Measurements from ENCODE around the gene C16orf96. TPM values are rescaled to one million over a fixed set of nuclear protein-coding genes. Genes with fewer than 3 reads are reported as not detected.

C16orf96 gene
- polyA plus RNA-seq, 2 of the 4 experiments (the other 2 are of a cell fraction): 0.01 to 0.03 TPM

- DNase-seq (ENCODE audit: low read depth in 1 of 2, low spot score in 1 of 2) (no peak), FAIRE-seq (no peak), ATAC-seq (peak; percentile 41 to 68)
- H3K4me1 ChIP-seq: peaks cover 11% of the 10 kb centered on the region
- H3K4me2 ChIP-seq: peak overlapping the region; percentile 97
- H3K9me3 ChIP-seq: no peaks in the 10 kb centered on the region
- ChIA-PET POLR2A (interaction anchor here (0.6 to 1.1 kb wide), 3 partner anchors 9 to 246 kb away, joined by 5 to 14 read pairs (median 5); no protein-coding TSS in a partner anchor), CTCF (interaction anchor here (0.7 to 3.1 kb wide), 34 partner anchors 9 to 324 kb away, joined by 3 to 35 read pairs (median 4); partner anchors contain the start of gene NUDT16L1)
- 2% methylated on average over 21 of the region's 80 CpGs for WGBS (ENCODE audit: missing lambda C conversion rate)
- H3K4me3 ChIP-seq: peak overlapping the region; percentile 94
- H3K27ac ChIP-seq: peak overlapping the region; percentile 94 to 97
- TF ChIP-seq JUNB (IDR thresholded peaks at IDR 0.05) (no peak), PHF8 (IDR thresholded peaks at IDR 0.05; ENCODE audit: borderline replicate concordance, low read depth) (peak; percentile 99), RCOR1 (IDR thresholded peaks at IDR 0.05; ENCODE audit: low read depth, low read length) (no peak), CBX8 (IDR thresholded peaks at IDR 0.05) (no peak), RARB (CRISPR knock-in tag; IDR thresholded peaks at IDR 0.05) (no peak), KDM1A (IDR thresholded peaks at IDR 0.05; ENCODE audit: low read depth) (no peak), HMGXB4 (CRISPR knock-in tag; IDR thresholded peaks at IDR 0.05; ENCODE audit: borderline replicate concordance) (0 out of 2 replicates have a peak, but pooled peaks have one; percentile 45), EHF (CRISPR knock-in tag; IDR thresholded peaks at IDR 0.05) (no peak), GATA3 (IDR thresholded peaks at IDR 0.05; ENCODE audit: borderline replicate concordance) (no peak; the same call in 1 of the 2 replicates), HOXA7 (CRISPR knock-in tag; IDR thresholded peaks at IDR 0.05) (no peak), KDM5A (IDR thresholded peaks at IDR 0.05) (no peak), ATOH8 (CRISPR knock-in tag; IDR thresholded peaks at IDR 0.05; ENCODE audit: low read depth) (no peak), POLR2A (IDR thresholded peaks at IDR 0.05; ENCODE audit: low read length) (peak; percentile 98), JUN (IDR thresholded peaks at IDR 0.05) (peak; percentile 67 to 82; a peak in 4 of 5 replicates), MYC (IDR thresholded peaks at IDR 0.05; ENCODE audit: borderline replicate concordance, low read length) (no peak), CHD4 (IDR thresholded peaks at IDR 0.05; ENCODE audit: borderline replicate concordance) (no peak), SREBF2 (IDR thresholded peaks at IDR 0.05) (no peak), PBX3 (IDR thresholded peaks at IDR 0.05) (0 out of 2 replicates have a peak, but pooled peaks have one; percentile 6), MAFK (IDR thresholded peaks at IDR 0.05; ENCODE audit: partially characterized antibody) (no peak), USF2 (IDR thresholded peaks at IDR 0.05) (no peak), NR3C1 (IDR thresholded peaks at IDR 0.05) (no peak), MAZ (IDR thresholded peaks at IDR 0.05; ENCODE audit: borderline replicate concordance, low read depth, low read length) (no peak), MAX (IDR thresholded peaks at IDR 0.05) (no peak; the same call in 1 of the 2 replicates), HOXB13 (CRISPR knock-in tag; IDR thresholded peaks at IDR 0.05; ENCODE audit: low read depth) (no peak), HDAC2 (IDR thresholded peaks at IDR 0.05) (no peak), CBX2 (IDR thresholded peaks at IDR 0.05; ENCODE audit: borderline replicate concordance, low read depth) (no peak), EHMT2 (IDR thresholded peaks at IDR 0.05; ENCODE audit: low read depth) (no peak), FOSL2 (IDR thresholded peaks at IDR 0.05) (no peak), FOSL2 (CRISPR knock-in tag; IDR thresholded peaks at IDR 0.05) (no peak), ZNF302 (CRISPR knock-in tag; IDR thresholded peaks at IDR 0.05) (no peak), BCL3 (IDR thresholded peaks at IDR 0.05) (peak; percentile 62; the same call in 1 of the 3 replicates), NFE2L2 (conservative IDR thresholded peaks at IDR 0.05; ENCODE audit: low read length) (no peak), REST (IDR thresholded peaks at IDR 0.05) (no peak)
These were observed 68.9 kb downstream of the C16orf96 start for GRCh38 chr16:4624827-4625559.

Data from A549 (cell line).